Neural cell (in vitro differentiated cells): ENCODE measurements around the gene RFTN1. TPM values are rescaled to one million over a fixed set of nuclear protein-coding genes. Genes with fewer than 3 reads are reported as not detected.

Experiments used
- H2AFZ ChIP-seq: fragments of 200-600, 300-800 bp; sonication (generic), shearing (Covaris generic); 2 replicates; pipeline ENCODE4 v1.6.0; 2014; ENCODE audit warnings: low read depth, mild to moderate bottlenecking, antibody characterized with exemption, low read length, moderate library complexity
- H3F3A ChIP-seq: fragments of 200-600 bp; shearing (Covaris generic); 2 replicates; pipeline ENCODE4 v1.6.1; 2016; ENCODE audit warnings: mild to moderate bottlenecking, moderate library complexity, mixed read lengths, antibody characterized with exemption, low read length; ENCODE audit not compliant: insufficient read depth, poor library complexity, severe bottlenecking
- H3K27ac ChIP-seq: fragments of 200-600, 300-800 bp; sonication (generic), shearing (Covaris generic); 2 replicates; pipeline ENCODE4 v1.5.1; 2014; ENCODE audit warnings: mild to moderate bottlenecking, low read length, moderate library complexity
- H3K27me3 ChIP-seq: fragments of 300-800, 200-600 bp; sonication (generic), shearing (Covaris generic); 2 replicates; pipeline ENCODE4 v1.6.0; 2014; ENCODE audit warnings: mild to moderate bottlenecking, low read depth, low read length, moderate library complexity; ENCODE audit not compliant: insufficient read depth
- H3K36me3 ChIP-seq: fragments of 300-800, 200-600 bp; sonication (generic), shearing (Covaris generic); 2 replicates; pipeline ENCODE4 v1.5.1; 2014; ENCODE audit warnings: mild to moderate bottlenecking, antibody characterized with exemption, low read length, moderate library complexity; ENCODE audit not compliant: insufficient read depth
- H3K4me2 ChIP-seq: fragments of 300-800, 200-600 bp; sonication (generic), shearing (Covaris generic); 2 replicates; pipeline ENCODE4 v1.6.0; 2014; ENCODE audit warnings: mild to moderate bottlenecking, low read length
- H3K4me3 ChIP-seq: fragments of 300-800, 200-600 bp; sonication (generic), shearing (Covaris generic); 2 replicates; pipeline ENCODE4 v1.5.1; 2014; ENCODE audit warnings: mild to moderate bottlenecking, low read length, moderate library complexity
- H3K79me2 ChIP-seq: fragments of 200-600 bp; shearing (Covaris generic); replicated peaks from 2 replicates; pipeline ENCODE4 v1.6.0; 2014; ENCODE audit warnings: mild to moderate bottlenecking, low read length, moderate library complexity; ENCODE audit not compliant: insufficient read depth
- H3K9ac ChIP-seq: fragments of 300-800, 200-600 bp; sonication (generic), shearing (Covaris generic); 2 replicates; pipeline ENCODE4 v1.6.1; 2016; ENCODE audit warnings: mild to moderate bottlenecking, low read length, mixed read lengths
- H3K9me2 ChIP-seq: fragments of 200-600 bp; shearing (Covaris generic); 2 replicates; pipeline ENCODE4 v1.6.1; 2016; ENCODE audit warnings: mild to moderate bottlenecking, low read length, mixed read lengths; ENCODE audit not compliant: insufficient read depth
- H3K9me3 ChIP-seq: fragments of 200-600, 300-800 bp; sonication (generic), shearing (Covaris generic); 2 replicates; pipeline ENCODE4 v1.6.1; 2016; ENCODE audit warnings: mild to moderate bottlenecking, mixed run types, low read length, moderate library complexity, mixed read lengths
- H4K20me1 ChIP-seq: fragments of 200-600 bp; shearing (Covaris generic); 2 replicates; pipeline ENCODE4 v1.6.1; 2016; ENCODE audit warnings: mild to moderate bottlenecking, mixed run types; ENCODE audit not compliant: insufficient read depth
- CTCF ChIP-seq: fragments of 450-650 bp; IDR thresholded peaks from 2 replicates; pipeline ENCODE4 v1.5.1; 2014; ENCODE audit warnings: antibody characterized with exemption, mild to moderate bottlenecking, moderate library complexity; ENCODE audit not compliant: poor library complexity, severe bottlenecking
- EP300 ChIP-seq: fragments of 450-650 bp; conservative IDR thresholded peaks from 2 replicates; pipeline ENCODE4 v1.6.1; 2014; ENCODE audit warnings: antibody characterized with exemption, mild to moderate bottlenecking, moderate library complexity; ENCODE audit not compliant: poor library complexity, severe bottlenecking
- EZH2 ChIP-seq: fragments of 200-600, 300-800 bp; shearing (Covaris generic), sonication (generic); IDR thresholded peaks from 2 replicates; pipeline ENCODE4 v1.6.1; 2014; ENCODE audit warnings: antibody characterized with exemption, low read length, borderline replicate concordance, mild to moderate bottlenecking; ENCODE audit not compliant: insufficient read depth, poor library complexity, severe bottlenecking
- MXI1 ChIP-seq: fragments of 450-650 bp; conservative IDR thresholded peaks from 2 replicates; pipeline ENCODE4 v1.6.1; 2014; ENCODE audit warnings: antibody characterized with exemption, mild to moderate bottlenecking; ENCODE audit not compliant: poor library complexity, severe bottlenecking
- POLR2AphosphoS5 ChIP-seq: IDR thresholded peaks from 2 replicates; pipeline ENCODE4 v1.6.1; 2012
- RAD21 ChIP-seq: fragments of 450-650 bp; conservative IDR thresholded peaks from 2 replicates; pipeline ENCODE4 v1.6.1; 2014; ENCODE audit warnings: antibody characterized with exemption, mild to moderate bottlenecking, moderate library complexity
- REST ChIP-seq: IDR thresholded peaks from 2 replicates; pipeline ENCODE4 v1.6.1; 2012; ENCODE audit warnings: borderline replicate concordance
- SMC3 ChIP-seq: fragments of 450-650 bp; conservative IDR thresholded peaks from 2 replicates; pipeline ENCODE4 v1.6.1; 2014; ENCODE audit warnings: antibody characterized with exemption, mild to moderate bottlenecking, moderate library complexity; ENCODE audit not compliant: poor library complexity
- TAF1 ChIP-seq: IDR thresholded peaks from 2 replicates; pipeline ENCODE4 v1.6.1; 2012; ENCODE audit warnings: low read depth
- polyA plus RNA-seq: library from polyadenylated mRNA; depleted of rRNA; stranded (reverse); fragments of >200 nt; gene quantifications from 2 replicates; pipeline ENCODE4 v1.2.3, GENCODE V29; 2014

The RFTN1 gene
- polyA plus RNA-seq, 1 donor from 2014 or later = 36.8 TPM

- Histone ChIP-seq H3K9ac (no peak overlapping the region), H3K4me3 (no peak overlapping the region), H3K79me2 (no peaks in the 10 kb centered on the region), H4K20me1 (no peaks in the 10 kb centered on the region), H3F3A (no peaks in the 10 kb centered on the region), H2AFZ (no peak overlapping the region), H3K9me3 (no peaks in the 10 kb centered on the region), H3K27ac (no peak overlapping the region), H3K27me3 (no peaks in the 10 kb centered on the region), H3K4me2 (no peak overlapping the region), H3K9me2 (no peaks in the 10 kb centered on the region), H3K36me3 (no peaks in the 10 kb centered on the region)
- TF ChIP-seq EP300 (no peak), EZH2 (no peak), TAF1 (no peak), SMC3 (no peak), CTCF (no peak), RAD21 (no peak), REST (no peak)
Observed at GRCh38 chr3:16538507-16538906, 25.0 kb upstream of the RFTN1 start.

DNA sequence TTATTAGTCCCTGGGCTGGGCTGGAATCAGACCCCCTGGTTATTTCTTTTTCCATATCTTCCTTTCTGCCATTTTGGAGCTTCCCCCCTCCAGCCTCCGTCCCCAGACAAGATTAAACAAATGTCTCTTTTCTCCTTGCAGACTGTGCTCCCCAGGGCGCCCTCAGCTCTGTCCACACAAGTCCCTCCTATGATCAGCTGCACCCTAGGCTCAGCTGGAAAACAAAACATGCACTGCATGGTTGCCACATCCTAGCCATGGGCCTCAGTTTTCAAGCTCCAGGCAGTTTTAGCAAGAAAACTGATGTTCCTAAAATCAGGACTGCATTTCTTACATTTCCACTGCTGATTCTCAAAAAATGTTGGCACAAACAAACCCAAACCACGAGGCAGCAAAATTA lies 23.5 kb upstream of the RFTN1 start:
- H3K4me3 ChIP-seq = no peak overlapping the region
- no peaks in the 10 kb centered on the region for H3K36me3 ChIP-seq
- no peak for TF ChIP-seq CTCF
- no peak for TF ChIP-seq REST
- no peak for TF ChIP-seq POLR2AphosphoS5
- TF ChIP-seq MXI1 = no peak
- TF ChIP-seq RAD21 = no peak
- TF ChIP-seq TAF1 = no peak
- TF ChIP-seq EP300 = no peak
- no peak for TF ChIP-seq EZH2
- no peak for TF ChIP-seq SMC3
- H3K9ac ChIP-seq = no peak overlapping the region
- no peaks in the 10 kb centered on the region for H3F3A ChIP-seq
- no peaks in the 10 kb centered on the region for H4K20me1 ChIP-seq
- no peaks in the 10 kb centered on the region for H3K27me3 ChIP-seq
- H3K79me2 ChIP-seq = no peaks in the 10 kb centered on the region
- no peak overlapping the region for H3K27ac ChIP-seq
- H3K4me2 ChIP-seq = no peak overlapping the region
- no peaks in the 10 kb centered on the region for H3K9me2 ChIP-seq
- H3K9me3 ChIP-seq = no peaks in the 10 kb centered on the region
- H2AFZ ChIP-seq = no peak overlapping the region
